IMR-90 (cell line): ENCODE results near the gene TMPRSS11E.

Experiments
- BHLHE40 ChIP-seq: fragments of 150-350 bp; IDR thresholded peaks from 2 replicates; pipeline ENCODE4 v1.6.1; 2016; ENCODE audit warnings: mild to moderate bottlenecking, low read depth, low read length
- CEBPB ChIP-seq: IDR thresholded peaks from 2 replicates; pipeline ENCODE4 v1.6.1; 2012; ENCODE audit warnings: low read depth, low read length, improper control_type of control experiment
- CHD1 ChIP-seq: IDR thresholded peaks from 2 replicates; pipeline ENCODE4 v1.6.1; 2012; ENCODE audit warnings: low read depth, low read length, improper control_type of control experiment
- CTCF ChIP-seq: conservative IDR thresholded peaks from 2 replicates; pipeline ENCODE4 v1.5.1; 2012; ENCODE audit warnings: mild to moderate bottlenecking, low read depth, low read length, improper control_type of control experiment
- MAFK ChIP-seq: IDR thresholded peaks from 2 replicates; pipeline ENCODE4 v1.6.1; 2012; ENCODE audit warnings: low read depth, low read length, improper control_type of control experiment
- MAZ ChIP-seq: IDR thresholded peaks from 2 replicates; pipeline ENCODE4 v1.6.1; 2012; ENCODE audit warnings: low read depth, mild to moderate bottlenecking, low read length, improper control_type of control experiment, moderate library complexity, borderline replicate concordance
- MXI1 ChIP-seq: IDR thresholded peaks from 2 replicates; pipeline ENCODE4 v1.6.1; 2012; ENCODE audit warnings: low read depth, mild to moderate bottlenecking, low read length, moderate library complexity, borderline replicate concordance
- POLR2A ChIP-seq: IDR thresholded peaks from 2 replicates; pipeline ENCODE4 v1.6.1; 2012; ENCODE audit warnings: mild to moderate bottlenecking, low read depth, low read length
- RFX5 ChIP-seq: IDR thresholded peaks from 2 replicates; pipeline ENCODE4 v1.8.0; 2012; ENCODE audit warnings: low read depth, mild to moderate bottlenecking, low read length, moderate library complexity
- USF2 ChIP-seq: fragments of 150-350 bp; IDR thresholded peaks from 2 replicates; pipeline ENCODE4 v1.6.1; 2017; ENCODE audit warnings: mild to moderate bottlenecking, antibody characterized with exemption, low read length, low read depth

GRCh38 chr4:68430337-68430736 lies 16.9 kb upstream of the TMPRSS11E start:
- TF ChIP-seq CTCF = no peak
- TF ChIP-seq CHD1 = no peak
- no peak for TF ChIP-seq POLR2A
- no peak for TF ChIP-seq BHLHE40
- TF ChIP-seq MXI1 = no peak
- no peak for TF ChIP-seq MAFK
- no peak for TF ChIP-seq RFX5
- no peak for TF ChIP-seq MAZ
- TF ChIP-seq CEBPB = no peak
- TF ChIP-seq USF2 = no peak
